Esophagus (tissue), 2 donors: ENCODE data around the gene INTS11. TPM values are rescaled to one million over a fixed set of nuclear protein-coding genes. Genes with fewer than 3 reads are reported as not detected.
A peak's percentile ranks its signal among the peaks of the same experiment; 100 is the strongest.

Source experiments
- H3K27ac ChIP-seq, 2 donors: one replicate each; pipeline ENCODE4 v1.5.1; 2013; ENCODE audit warnings: low read depth in 2 of 2, mild to moderate bottlenecking in 2 of 2, inconsistent platforms in 1 of 2, low read length in 1 of 2, moderate library complexity in 1 of 2
- H3K27me3 ChIP-seq, 2 donors: one replicate each; pipeline ENCODE4 v1.6.1; 2013; ENCODE audit warnings: low read length in 2 of 2, control low read depth in 1 of 2, mild to moderate bottlenecking in 1 of 2; ENCODE audit not compliant: insufficient read depth in 2 of 2, control insufficient read depth in 1 of 2
- H3K36me3 ChIP-seq, 2 donors: one replicate each; pipeline ENCODE4 v1.6.1; 2013; ENCODE audit warnings: low read length in 1 of 2; ENCODE audit not compliant: control insufficient read depth in 2 of 2, insufficient read depth in 2 of 2
- H3K4me1 ChIP-seq, 2 donors: one replicate each; pipeline ENCODE4 v1.6.1; 2013; ENCODE audit warnings: low read length in 1 of 2; ENCODE audit not compliant: control insufficient read depth in 2 of 2, insufficient read depth in 2 of 2
- H3K4me3 ChIP-seq, 2 donors: one replicate each; pipeline ENCODE4 v1.5.1; 2013; ENCODE audit warnings: low read length in 2 of 2, mild to moderate bottlenecking in 2 of 2, low read depth in 1 of 2, moderate library complexity in 1 of 2
- H3K9me3 ChIP-seq, 2 donors: one replicate each; pipeline ENCODE4 v1.6.1; 2013; ENCODE audit warnings: mild to moderate bottlenecking in 2 of 2, low read depth in 1 of 2, low read length in 1 of 2, moderate library complexity in 1 of 2; ENCODE audit not compliant: control insufficient read depth in 2 of 2, insufficient read depth in 1 of 2
- WGBS, 2 donors: extraction: QIAGEN DNeasy Blood & Tissue Kit; methylation state at CpG; one replicate each; pipeline ENCODE4 v1.1.7; 2013; 5-methylcytosine and 5-hydroxymethylcytosine counted together
- polyA plus RNA-seq, 2 donors: library from polyadenylated mRNA; stranded (reverse); fragments of 200-250 nt; gene quantifications; one replicate each; pipeline ENCODE4 v1.2.3, GENCODE V29; 2013
- donor health status: healthy with polysubstance abuse.
- donor health status: Bipolar disorder and iron deficiency.

INTS11 gene
- polyA plus RNA-seq, 2 donors: 74.1 to 127 TPM

DNA sequence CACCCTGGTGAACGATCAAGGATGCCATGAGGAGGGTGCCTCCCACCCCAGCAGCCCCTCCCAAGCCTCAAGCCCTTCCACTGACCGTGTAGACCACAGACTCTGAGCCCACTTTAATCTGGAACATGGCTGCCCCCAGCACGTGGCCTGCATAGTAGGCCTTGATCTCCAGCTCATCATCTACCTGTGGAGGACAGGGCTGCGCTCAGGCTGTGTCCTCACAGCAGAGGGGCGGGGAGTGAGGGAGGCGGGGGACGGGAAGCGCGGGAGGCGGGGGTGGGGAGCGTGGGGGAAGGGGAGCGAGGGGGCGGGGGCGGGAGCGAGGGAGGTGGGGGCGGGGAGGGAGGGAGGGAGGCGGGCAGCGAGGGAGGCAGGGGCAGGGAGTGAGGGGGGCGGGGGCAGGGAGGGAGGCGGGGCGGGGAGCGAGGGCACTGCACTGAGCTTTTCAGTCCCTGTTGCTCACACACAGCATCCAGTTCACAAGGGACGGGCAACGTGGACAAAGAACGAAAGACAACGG is 9.0 kb downstream of the INTS11 start:
- Histone ChIP-seq H3K9me3 (no peaks in the 10 kb centered on the region), H3K27me3 (no peaks in the 10 kb centered on the region), H3K4me3 (no peak overlapping the region), H3K4me1 (peaks cover 0 to 13% of the 10 kb centered on the region in 2 donors), H3K27ac (no peak overlapping the region), H3K36me3 (peaks cover 2 to 62% of the 10 kb centered on the region in 2 donors)
- WGBS, 2 donors: 71 to 75% methylated on average over 16 to 22 of the region's 26 CpGs

DNA sequence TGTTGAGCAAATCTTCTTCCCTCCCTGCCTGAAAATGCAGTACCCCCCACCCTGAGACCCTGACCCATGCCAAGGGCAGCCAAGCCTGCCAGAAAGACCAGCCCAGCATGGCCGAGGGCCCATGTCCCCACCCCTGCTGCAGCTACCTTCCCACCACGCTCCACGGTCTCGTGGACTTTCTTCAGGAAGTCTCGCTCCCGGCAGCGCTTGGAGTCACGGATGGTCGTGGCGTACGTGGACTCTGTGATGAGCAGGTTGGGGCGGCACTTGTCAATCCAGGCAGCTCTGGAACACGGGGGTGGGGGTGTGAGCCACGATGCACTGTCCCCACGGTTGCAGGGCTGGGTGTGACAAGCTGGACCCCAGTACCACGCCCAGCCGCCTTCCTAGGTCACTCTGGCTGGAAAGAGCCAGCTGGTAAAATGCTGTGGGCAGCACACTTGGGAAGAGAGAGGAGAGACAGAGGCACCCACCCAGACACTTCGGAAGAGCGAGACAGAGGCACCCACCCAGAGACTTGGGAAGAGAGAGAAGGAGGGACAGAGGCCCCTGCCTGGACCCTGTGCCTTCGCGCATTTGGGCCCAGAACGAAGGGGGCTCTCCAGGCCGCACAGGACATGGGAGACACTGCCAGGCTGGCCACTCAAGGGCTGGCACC is 9.7 kb downstream of the INTS11 start:
- no peaks in the 10 kb centered on the region for H3K9me3 ChIP-seq
- no peak overlapping the region for H3K4me3 ChIP-seq
- H3K4me1 ChIP-seq: peaks cover 2 to 20% of the 10 kb centered on the region in 2 donors
- H3K27me3 ChIP-seq: no peaks in the 10 kb centered on the region
- H3K36me3 ChIP-seq: peaks cover 2 to 59% of the 10 kb centered on the region in 2 donors
- no peak overlapping the region for H3K27ac ChIP-seq
- WGBS, 2 donors: 89% methylated on average over 23 of the region's 23 CpGs

GRCh38 chr1:1314237-1314586 is 10.2 kb downstream of the INTS11 start:
- peaks cover 3 to 26% of the 10 kb centered on the region in 2 donors for H3K4me1 ChIP-seq
- H3K4me3 ChIP-seq: no peak overlapping the region
- H3K36me3 ChIP-seq: peaks cover 2 to 57% of the 10 kb centered on the region in 2 donors
- H3K27ac ChIP-seq: no peak overlapping the region
- no peaks in the 10 kb centered on the region for H3K9me3 ChIP-seq
- WGBS, 2 donors: 94 to 96% methylated on average over 15 of the region's 15 CpGs
- no peaks in the 10 kb centered on the region for H3K27me3 ChIP-seq

GRCh38 chr1:1313500-1314236 is 10.8 kb downstream of the INTS11 start:
- Histone ChIP-seq H3K27ac (no peak overlapping the region), H3K27me3 (no peaks in the 10 kb centered on the region), H3K4me3 (no peak overlapping the region), H3K36me3 (peaks cover 0 to 52% of the 10 kb centered on the region in 2 donors), H3K9me3 (no peaks in the 10 kb centered on the region), H3K4me1 (peaks cover 3 to 22% of the 10 kb centered on the region in 2 donors)
- WGBS, 2 donors: 90 to 93% methylated on average over 37 of the region's 37 CpGs

GRCh38 chr1:1312450-1313314 is 11.8 kb downstream of the INTS11 start:
- Histone ChIP-seq H3K4me3 (no peak overlapping the region), H3K27ac (no peak overlapping the region), H3K9me3 (no peaks in the 10 kb centered on the region), H3K4me1 (peaks cover 3 to 22% of the 10 kb centered on the region in 2 donors), H3K27me3 (no peaks in the 10 kb centered on the region), H3K36me3 (peaks cover 0 to 52% of the 10 kb centered on the region in 2 donors)
- 87 to 90% methylated on average over 48 to 49 of the region's 49 CpGs for WGBS, 2 donors

DNA sequence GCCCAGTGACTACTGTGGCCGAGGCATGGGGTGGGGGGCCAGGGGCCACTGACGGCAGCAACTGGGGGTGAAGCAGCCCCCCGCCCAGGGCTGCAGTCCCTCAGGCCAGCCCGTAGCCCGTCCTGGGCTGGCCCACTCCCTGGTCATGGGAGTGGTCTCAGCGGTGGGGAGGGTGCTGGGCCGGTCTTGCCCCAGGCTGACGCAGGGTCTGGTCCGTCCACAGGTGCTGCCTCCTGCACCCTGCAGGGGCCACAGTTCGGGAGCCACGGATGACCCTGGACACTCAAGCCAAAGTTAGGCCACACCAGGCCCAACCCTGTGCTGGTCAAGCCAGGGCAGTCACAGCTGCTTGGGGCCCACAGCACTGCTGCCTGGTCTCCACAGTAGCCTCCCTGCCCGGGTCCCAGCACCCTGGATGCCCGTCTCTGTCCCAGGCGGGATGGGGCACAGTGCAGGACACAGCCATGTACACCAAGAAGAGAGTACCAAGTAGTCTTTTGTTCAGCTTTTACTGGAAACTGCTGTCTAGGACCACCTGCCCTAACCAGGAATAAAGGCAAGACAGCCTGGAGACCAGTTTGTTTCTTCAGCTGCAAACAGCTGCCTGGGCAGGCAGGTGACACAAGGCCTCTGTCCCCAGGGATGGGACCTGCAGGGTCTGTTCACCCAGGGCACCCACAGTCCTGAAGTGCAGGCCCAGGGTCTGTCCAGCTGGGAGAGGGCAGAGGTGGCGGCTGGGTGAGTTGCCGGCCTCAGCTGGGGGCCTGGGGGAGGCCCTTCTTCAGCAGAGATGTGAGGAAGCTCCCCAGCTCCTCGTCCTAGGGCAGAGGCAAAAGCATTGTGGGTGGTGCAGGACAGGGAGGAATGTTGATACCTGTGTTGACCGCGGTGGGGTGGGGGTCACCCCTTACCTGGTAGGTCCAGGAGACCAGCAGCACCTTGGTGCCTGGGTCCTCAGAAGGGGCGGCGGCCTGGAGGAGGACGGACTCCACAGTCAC is 13.1 kb downstream of the INTS11 start:
- peaks cover 0 to 52% of the 10 kb centered on the region in 2 donors for H3K36me3 ChIP-seq

GRCh38 chr1:1310476-1311053 is 13.9 kb downstream of the INTS11 start:
- Histone ChIP-seq H3K27me3 (no peaks in the 10 kb centered on the region), H3K9me3 (no peaks in the 10 kb centered on the region), H3K4me3 (peak overlapping the region; percentile 73 to 87), H3K36me3 (peaks cover 0 to 52% of the 10 kb centered on the region in 2 donors), H3K27ac (peak overlapping the region; percentile 97 to 98), H3K4me1 (peaks cover 17 to 37% of the 10 kb centered on the region in 2 donors)
- WGBS, 2 donors: 61 to 66% methylated on average over 20 to 21 of the region's 21 CpGs

More for the DNA sequence above, 13.1 kb downstream of the INTS11 start:
- no peaks in the 10 kb centered on the region for H3K9me3 ChIP-seq
- H3K4me1 ChIP-seq: peaks cover 8 to 29% of the 10 kb centered on the region in 2 donors
- H3K27me3 ChIP-seq: no peaks in the 10 kb centered on the region
- WGBS, 2 donors: 88 to 89% methylated on average over 22 of the region's 22 CpGs
- peak overlapping the region in 1 of 2 donors; percentile 28 for H3K27ac ChIP-seq
- H3K4me3 ChIP-seq: peak overlapping the region in 1 of 2 donors; percentile 7

DNA sequence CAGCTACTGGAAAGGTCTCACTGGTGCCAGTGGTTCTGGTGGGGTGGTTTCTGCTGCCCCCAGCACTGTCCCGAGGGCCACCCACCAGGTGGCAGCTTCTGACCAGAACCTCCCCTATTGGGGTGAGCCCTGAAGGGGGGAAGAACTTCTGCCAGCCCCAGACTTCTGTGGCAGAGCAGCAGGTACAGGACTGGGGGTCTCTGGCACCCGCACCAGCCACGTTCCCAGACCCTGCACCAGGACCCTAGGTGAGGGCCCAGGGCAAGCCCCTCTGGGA is 14.4 kb downstream of the INTS11 start:
- WGBS, 2 donors: 60 to 72% methylated on average over 3 of the region's 3 CpGs
- Histone ChIP-seq H3K9me3 (no peaks in the 10 kb centered on the region), H3K4me1 (peaks cover 21 to 42% of the 10 kb centered on the region in 2 donors), H3K36me3 (peaks cover 0 to 48% of the 10 kb centered on the region in 2 donors), H3K27ac (peak overlapping the region; percentile 97 to 98), H3K4me3 (peak overlapping the region; percentile 73 to 87), H3K27me3 (no peaks in the 10 kb centered on the region)
